OCI-LY1 (cell line): Measurements from ENCODE around the gene RNF111.

Source experiments
- H2AFZ ChIP-seq: fragments of 200-600 bp; sonication (generic), shearing (Covaris generic); 2 replicates; pipeline ENCODE4 v1.6.0; 2014; ENCODE audit warnings: antibody characterized with exemption, mild to moderate bottlenecking, low read length
- H3F3A ChIP-seq: fragments of 200-600 bp; sonication (generic), shearing (Covaris generic); 2 replicates; pipeline ENCODE4 v1.6.0; 2014; ENCODE audit warnings: mild to moderate bottlenecking, antibody characterized with exemption, low read length, moderate library complexity; ENCODE audit not compliant: insufficient read depth
- H3K27ac ChIP-seq: fragments of 200-600 bp; sonication (generic); 2 replicates; pipeline ENCODE4 v1.5.1; 2014; ENCODE audit warnings: low read length, mixed run types, mild to moderate bottlenecking, low read depth; ENCODE audit not compliant: poor library complexity, severe bottlenecking
- H3K27me3 ChIP-seq: fragments of 200-600 bp; sonication (generic); 2 replicates; pipeline ENCODE4 v1.6.0; 2014; ENCODE audit warnings: antibody characterized with exemption, mild to moderate bottlenecking, low read length, moderate library complexity; ENCODE audit not compliant: insufficient read depth
- H3K36me3 ChIP-seq: fragments of 200-600 bp; sonication (generic); 2 replicates; pipeline ENCODE4 v1.6.1; 2014; ENCODE audit warnings: mild to moderate bottlenecking, antibody characterized with exemption, low read length, moderate library complexity, mixed read lengths; ENCODE audit not compliant: insufficient read depth
- H3K4me1 ChIP-seq: fragments of 200-600 bp; sonication (generic); 2 replicates; pipeline ENCODE4 v1.5.1; 2014; ENCODE audit warnings: mild to moderate bottlenecking, low read length, moderate library complexity; ENCODE audit not compliant: insufficient read depth, severe bottlenecking
- H3K4me2 ChIP-seq: fragments of 200-600 bp; sonication (generic), shearing (Covaris generic); 2 replicates; pipeline ENCODE4 v1.6.1; 2014; ENCODE audit warnings: low read length
- H3K4me3 ChIP-seq: fragments of 200-600 bp; sonication (generic); 2 replicates; pipeline ENCODE4 v1.5.1; 2014; ENCODE audit warnings: low read length, low read depth, mild to moderate bottlenecking, mixed read lengths; ENCODE audit not compliant: poor library complexity, severe bottlenecking
- H3K79me2 ChIP-seq: fragments of 200-600 bp; shearing (Covaris generic); 2 replicates; pipeline ENCODE4 v1.6.1; 2016; ENCODE audit warnings: mixed run types, low read length, mixed read lengths; ENCODE audit not compliant: insufficient read depth
- H3K9ac ChIP-seq: fragments of 200-600 bp; sonication (generic), shearing (Covaris generic); 2 replicates; pipeline ENCODE4 v1.6.1; 2014; ENCODE audit warnings: mild to moderate bottlenecking, low read length, mixed read lengths
- H3K9me2 ChIP-seq: fragments of 200-600 bp; sonication (generic), shearing (Covaris generic); 2 replicates; pipeline ENCODE4 v1.6.1; 2014; ENCODE audit warnings: low read depth, mild to moderate bottlenecking, low read length, mixed read lengths
- H3K9me3 ChIP-seq: fragments of 200-600 bp; shearing (Covaris generic); 2 replicates; pipeline ENCODE4 v1.6.1; 2014; ENCODE audit warnings: low read length, mixed read lengths
- H4K20me1 ChIP-seq: fragments of 200-600 bp; sonication (generic), shearing (Covaris generic); 2 replicates; pipeline ENCODE4 v1.6.0; 2016; ENCODE audit warnings: mild to moderate bottlenecking, low read length; ENCODE audit not compliant: insufficient read depth
- EZH2 ChIP-seq: fragments of 200-600 bp; sonication (generic), shearing (Covaris generic); IDR thresholded peaks from 2 replicates; pipeline ENCODE4 v1.8.0; 2017; ENCODE audit warnings: borderline replicate concordance, mixed run types, mild to moderate bottlenecking, antibody characterized with exemption, low read length, moderate library complexity, mixed read lengths
- TF ChIP-seq, protein P1 (sequence below): fragments of 200-600 bp; sonication (generic), shearing (Covaris generic); IDR thresholded peaks from 2 replicates; pipeline ENCODE4 v1.5.1; 2017; ENCODE audit warnings: mild to moderate bottlenecking, antibody characterized with exemption, low read length, moderate library complexity, mixed read lengths

Gene RNF111

DNA sequence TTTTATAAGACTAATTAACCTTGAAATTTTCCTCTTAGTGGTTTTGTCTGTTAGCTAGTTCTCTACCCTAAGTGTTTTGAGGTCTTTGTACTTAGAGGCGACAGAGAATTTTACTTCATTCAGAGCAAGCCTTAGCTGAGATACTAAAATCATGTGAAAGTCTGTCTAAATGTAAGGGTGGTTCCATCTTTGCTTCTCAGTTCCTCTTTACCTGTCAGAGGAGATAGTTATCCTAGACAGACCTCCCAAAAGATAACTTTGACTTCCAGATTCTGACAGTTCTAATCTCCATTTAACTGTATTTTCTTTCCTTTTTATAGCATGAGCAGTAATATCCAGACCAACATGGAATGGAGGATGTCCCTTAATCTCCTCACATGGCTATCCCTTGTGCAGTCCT, 34.7 kb downstream of the RNF111 start:
- Histone ChIP-seq H3K27ac (no peak overlapping the region), H3F3A (no peaks in the 10 kb centered on the region), H3K79me2 (peaks cover 43% of the 10 kb centered on the region), H2AFZ (no peak overlapping the region), H4K20me1 (no peaks in the 10 kb centered on the region), H3K9me2 (no peaks in the 10 kb centered on the region), H3K4me3 (no peak overlapping the region), H3K4me1 (peaks cover 16% of the 10 kb centered on the region), H3K9ac (no peak overlapping the region), H3K27me3 (no peaks in the 10 kb centered on the region), H3K4me2 (no peak overlapping the region), H3K36me3 (peaks cover 43% of the 10 kb centered on the region), H3K9me3 (no peaks in the 10 kb centered on the region)
- no peak for TF ChIP-seq EZH2
- TF ChIP-seq, protein P1, sequence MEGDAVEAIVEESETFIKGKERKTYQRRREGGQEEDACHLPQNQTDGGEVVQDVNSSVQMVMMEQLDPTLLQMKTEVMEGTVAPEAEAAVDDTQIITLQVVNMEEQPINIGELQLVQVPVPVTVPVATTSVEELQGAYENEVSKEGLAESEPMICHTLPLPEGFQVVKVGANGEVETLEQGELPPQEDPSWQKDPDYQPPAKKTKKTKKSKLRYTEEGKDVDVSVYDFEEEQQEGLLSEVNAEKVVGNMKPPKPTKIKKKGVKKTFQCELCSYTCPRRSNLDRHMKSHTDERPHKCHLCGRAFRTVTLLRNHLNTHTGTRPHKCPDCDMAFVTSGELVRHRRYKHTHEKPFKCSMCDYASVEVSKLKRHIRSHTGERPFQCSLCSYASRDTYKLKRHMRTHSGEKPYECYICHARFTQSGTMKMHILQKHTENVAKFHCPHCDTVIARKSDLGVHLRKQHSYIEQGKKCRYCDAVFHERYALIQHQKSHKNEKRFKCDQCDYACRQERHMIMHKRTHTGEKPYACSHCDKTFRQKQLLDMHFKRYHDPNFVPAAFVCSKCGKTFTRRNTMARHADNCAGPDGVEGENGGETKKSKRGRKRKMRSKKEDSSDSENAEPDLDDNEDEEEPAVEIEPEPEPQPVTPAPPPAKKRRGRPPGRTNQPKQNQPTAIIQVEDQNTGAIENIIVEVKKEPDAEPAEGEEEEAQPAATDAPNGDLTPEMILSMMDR: no peak

DNA sequence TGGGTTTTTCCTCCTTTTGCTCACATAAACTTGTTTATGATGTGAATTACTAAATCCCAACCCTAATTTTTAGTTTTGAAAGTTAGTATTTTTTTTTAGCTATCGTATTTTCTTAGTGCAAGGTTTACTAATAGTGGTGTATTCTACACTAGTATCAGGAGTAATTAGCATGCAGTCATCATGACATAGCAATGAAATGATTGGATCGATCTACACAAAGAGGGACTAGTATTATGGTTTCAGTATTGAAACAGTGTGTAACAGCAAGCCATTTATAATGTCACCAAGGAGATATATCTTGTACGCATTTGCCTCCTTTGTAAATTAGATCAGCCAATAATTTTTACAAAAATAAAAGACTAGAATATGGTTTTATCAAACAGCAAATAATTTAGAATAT, 38.7 kb downstream of the RNF111 start:
- Histone ChIP-seq H3K27ac (no peak overlapping the region), H2AFZ (no peak overlapping the region), H3K9me3 (no peaks in the 10 kb centered on the region), H3K27me3 (no peaks in the 10 kb centered on the region), H3K79me2 (peaks cover 46% of the 10 kb centered on the region), H3K4me1 (no peaks in the 10 kb centered on the region), H4K20me1 (no peaks in the 10 kb centered on the region), H3K9me2 (no peaks in the 10 kb centered on the region), H3K4me2 (no peak overlapping the region), H3F3A (no peaks in the 10 kb centered on the region), H3K36me3 (peaks cover 45% of the 10 kb centered on the region), H3K4me3 (no peak overlapping the region), H3K9ac (no peak overlapping the region)
- TF ChIP-seq EZH2: no peak
- TF ChIP-seq, protein P1: no peak

GRCh38 chr15:59028387-59028955, 41.0 kb downstream of the RNF111 start:
- Histone ChIP-seq H3K79me2 (peaks cover 57% of the 10 kb centered on the region), H3K4me1 (no peaks in the 10 kb centered on the region), H3K36me3 (peaks cover 62% of the 10 kb centered on the region), H3K27ac (no peak overlapping the region), H3K4me2 (no peak overlapping the region), H3K27me3 (no peaks in the 10 kb centered on the region), H3K9me2 (no peaks in the 10 kb centered on the region), H3K4me3 (no peak overlapping the region), H3K9me3 (peaks cover 4% of the 10 kb centered on the region; the same call in 1 of the 2 replicates), H3K9ac (no peak overlapping the region), H3F3A (no peaks in the 10 kb centered on the region), H4K20me1 (no peaks in the 10 kb centered on the region), H2AFZ (no peak overlapping the region)
- TF ChIP-seq, protein P1: no peak
- no peak for TF ChIP-seq EZH2
